Activated CD8-positive, alpha-beta memory T cell treated with anti-CD3 and anti-CD28 coated beads, Interleukin-2, amount 10 ng/mL, durations not matched to agents 7 days and 5 days (primary cell): ENCODE measurements around the gene EXOC3L2. TPM values are rescaled to one million over a fixed set of nuclear protein-coding genes. Genes with fewer than 3 reads are reported as not detected.
A peak's percentile ranks its signal among the peaks of the same experiment; 100 is the strongest.

Experiments
- ATAC-seq: fragments of 150-1000 bp; cut with Tn5 transposase; one replicate; pipeline ENCODE4 v1.10.0; 2021; ENCODE audit warnings: moderate library complexity
- CTCF ChIA-PET: fragments of 350-600 bp; sonication (Branson Sonifier 250); formaldehyde crosslinking; loops from one replicate; lab custom pipeline; 2021; ENCODE audit warnings: antibody characterized with exemption; lab: Charles Lee
- DNase-seq: peaks from one replicate; pipeline ENCODE4 v3.0.0-alpha.2; 2020
- H3K27ac Mint-ChIP-seq: one replicate; pipeline ENCODE4 v1.8.0; 2021; ENCODE audit warnings: mild to moderate bottlenecking, mixed read lengths
- H3K27me3 Mint-ChIP-seq: one replicate; pipeline ENCODE4 v1.8.0; 2021; ENCODE audit warnings: mixed read lengths
- H3K36me3 Mint-ChIP-seq: one replicate; pipeline ENCODE4 v1.8.0; 2021; ENCODE audit warnings: mild to moderate bottlenecking, mixed read lengths
- H3K4me1 Mint-ChIP-seq: one replicate; pipeline ENCODE4 v1.8.0; 2021; ENCODE audit warnings: mixed read lengths
- H3K4me3 Mint-ChIP-seq: one replicate; pipeline ENCODE4 v1.8.0; 2021; ENCODE audit warnings: mild to moderate bottlenecking, moderate library complexity, mixed read lengths
- H3K9me3 Mint-ChIP-seq: one replicate; pipeline ENCODE4 v1.8.0; 2022; ENCODE audit warnings: low read depth, mixed read lengths
- total RNA-seq, 2 experiments: library from RNA; stranded (reverse); gene quantifications; one replicate each; pipeline ENCODE4 v1.2.3, GENCODE V29; 2021

EXOC3L2 gene
- total RNA-seq, 2 experiments from 2014 or later = not detected

DNA sequence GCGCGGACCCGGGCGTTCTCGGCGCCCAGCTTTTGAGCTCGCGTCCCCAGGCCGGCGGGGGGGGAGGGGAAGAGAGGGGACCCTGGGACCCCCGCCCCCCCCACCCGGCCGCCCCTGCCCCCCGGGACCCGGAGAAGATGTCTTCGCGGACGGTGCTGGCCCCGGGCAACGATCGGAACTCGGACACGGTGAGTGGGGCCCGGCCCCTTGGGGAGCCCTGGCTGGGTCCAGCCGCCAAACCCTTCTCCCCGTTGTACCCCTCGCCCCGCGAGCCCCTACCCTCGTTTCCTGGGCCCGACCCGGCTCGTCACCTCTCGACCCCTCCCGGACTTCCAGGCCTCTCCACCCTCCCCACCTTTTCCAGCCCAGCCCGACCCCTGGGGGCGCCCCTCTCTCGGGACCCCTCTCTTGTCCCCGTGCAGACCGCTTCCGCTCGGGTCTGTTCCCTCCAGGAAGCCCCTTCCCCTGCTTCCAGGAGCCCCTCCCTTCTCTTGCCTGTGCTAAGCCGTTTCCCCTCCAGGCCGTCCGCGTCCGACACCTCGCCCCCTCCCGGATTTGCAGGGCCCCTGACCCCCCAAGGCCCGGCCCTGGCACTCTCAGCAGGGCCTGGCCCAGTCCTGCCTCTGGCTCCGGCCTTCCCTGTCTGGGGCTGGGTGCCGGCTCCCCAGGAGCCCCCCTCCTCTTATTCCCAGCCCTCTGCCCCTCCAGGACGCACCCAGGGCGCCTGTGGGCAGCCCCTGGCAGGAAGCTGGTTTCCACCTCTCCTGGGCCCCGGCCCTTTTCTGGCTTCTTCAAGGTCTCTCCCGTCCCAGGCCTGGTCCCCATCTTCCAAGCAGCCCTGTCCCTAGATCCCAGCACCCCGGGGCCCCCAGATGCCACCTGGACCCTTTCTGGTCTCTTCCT lies 6.5 kb upstream of the EXOC3L2 start:
- Mint-ChIP-seq H3K4me3 (peak overlapping the region; percentile 73), H3K4me1 (peaks cover 35% of the 10 kb centered on the region), H3K36me3 (no peaks in the 10 kb centered on the region), H3K9me3 (no peaks in the 10 kb centered on the region), H3K27me3 (peaks cover 2% of the 10 kb centered on the region), H3K27ac (peak overlapping the region; percentile 61)
- CTCF ChIA-PET = interaction anchor here (0.8 to 1.8 kb wide), 4 partner anchors 73 to 227 kb away, joined by 3 to 4 read pairs (median 4); partner anchors contain the start of gene BLOC1S3
- DNase-seq = no peak
- ATAC-seq = peak; percentile 52

DNA sequence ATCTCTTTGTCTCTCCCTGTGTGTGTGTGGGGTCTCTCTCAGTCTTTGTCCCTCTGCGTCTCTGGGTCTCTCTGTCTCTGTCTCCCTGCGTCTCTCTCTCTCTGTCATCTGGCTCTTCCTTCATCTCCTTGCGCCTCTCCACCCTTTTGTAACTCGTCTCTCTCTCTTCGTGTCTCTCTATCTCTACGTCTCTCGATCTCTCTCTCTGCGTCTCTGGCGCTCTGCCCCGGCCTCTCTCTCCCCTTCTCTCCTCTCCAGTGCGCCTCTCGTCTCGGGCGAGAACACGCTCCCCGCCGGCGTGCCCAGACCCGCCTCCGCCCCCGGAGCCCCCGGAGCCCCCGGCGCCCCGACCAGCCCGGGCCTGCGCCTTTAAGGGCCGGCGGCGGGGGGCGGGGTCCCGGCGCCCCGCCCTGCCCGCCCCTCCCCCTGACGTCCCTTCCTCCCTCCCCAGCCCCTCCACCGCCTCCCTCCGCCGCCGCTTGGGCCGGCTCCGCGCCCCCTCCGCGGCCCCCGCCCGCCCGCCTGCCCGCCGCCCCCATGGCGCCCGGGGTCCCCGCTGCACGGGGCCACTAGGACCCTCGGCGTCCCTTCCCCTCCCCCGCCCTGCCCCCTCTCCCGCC lies 5.7 kb upstream of the EXOC3L2 start, which contains the start of gene MARK4:
TSS of gene MARK4 (plus strand) at position 440 of the 620 bp plus-strand sequence. CDS start 318 bp downstream, outside the sequence.
- H3K4me3 Mint-ChIP-seq = peak within 1 kb of the TSS; percentile 78
- DNase-seq (peak; percentile 68), ATAC-seq (peak; percentile 80)
- CTCF ChIA-PET = interaction anchor here (1.3 to 1.8 kb wide), 2 partner anchors 88 to 164 kb away, joined by 3 to 4 read pairs; no protein-coding TSS in a partner anchor
- H3K36me3 Mint-ChIP-seq = no peaks in the 10 kb centered on the region
- no peaks in the 10 kb centered on the region for H3K9me3 Mint-ChIP-seq
- H3K27ac Mint-ChIP-seq = peak within 1 kb of the TSS; percentile 78
- H3K27me3 Mint-ChIP-seq = peaks cover 2% of the 10 kb centered on the region
- peaks cover 35% of the 10 kb centered on the region for H3K4me1 Mint-ChIP-seq

DNA sequence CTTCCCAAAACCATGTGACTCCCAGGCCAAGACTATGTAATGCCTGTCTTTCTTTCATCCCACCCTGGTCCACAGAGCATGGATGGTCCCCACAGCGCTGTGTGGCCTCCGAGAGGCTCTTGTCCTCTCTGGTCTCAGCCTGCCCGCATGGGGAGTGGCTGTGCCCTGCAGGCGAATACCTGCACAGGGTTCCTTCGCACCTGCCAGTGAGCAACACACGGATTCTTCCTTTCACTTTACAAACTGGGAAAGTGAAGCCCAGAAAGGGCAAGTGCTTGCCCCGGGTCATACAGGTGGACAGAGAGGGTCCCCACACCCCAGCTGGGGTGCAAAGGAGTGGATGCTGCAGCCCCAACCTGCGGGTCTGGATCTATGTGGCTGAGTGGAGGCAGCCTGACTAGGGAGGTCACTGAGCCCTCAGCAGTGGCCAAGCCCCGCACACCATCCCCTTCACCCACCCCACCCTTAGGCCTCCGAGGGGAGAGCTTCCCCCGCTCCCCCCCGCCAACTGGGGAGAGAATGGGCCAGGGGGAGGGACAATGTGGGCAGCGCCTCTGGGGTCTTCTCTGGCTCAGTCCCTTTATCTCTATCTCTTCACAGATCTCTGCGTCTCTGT lies 5.1 kb upstream of the EXOC3L2 start:
- CTCF ChIA-PET = interaction anchor here (0.7 to 1.9 kb wide), 6 partner anchors 72 to 191 kb away, joined by 3 to 12 read pairs (median 4); partner anchors contain the start of genes BLOC1S3, PPP1R37 and TRAPPC6A
- DNase-seq = no peak
- H3K36me3 Mint-ChIP-seq = no peaks in the 10 kb centered on the region
- H3K4me3 Mint-ChIP-seq = peak overlapping the region; percentile 78
- peaks cover 35% of the 10 kb centered on the region for H3K4me1 Mint-ChIP-seq
- no peak for ATAC-seq
- no peaks in the 10 kb centered on the region for H3K9me3 Mint-ChIP-seq
- H3K27ac Mint-ChIP-seq = peak overlapping the region; percentile 78
- H3K27me3 Mint-ChIP-seq = peaks cover 2% of the 10 kb centered on the region

- H3K4me1 Mint-ChIP-seq = peaks cover 33% of the 10 kb centered on the region
- no peak for ATAC-seq
- H3K27me3 Mint-ChIP-seq = peaks cover 2% of the 10 kb centered on the region
- no peaks in the 10 kb centered on the region for H3K36me3 Mint-ChIP-seq
- no peak overlapping the region for H3K4me3 Mint-ChIP-seq
- CTCF ChIA-PET = interaction anchor here (0.6 to 1.9 kb wide), 19 partner anchors 8 to 190 kb away, joined by 3 to 12 read pairs (median 3); partner anchors contain the start of genes BLOC1S3, PPP1R37 and TRAPPC6A
- no peak overlapping the region for H3K27ac Mint-ChIP-seq
- H3K9me3 Mint-ChIP-seq = no peaks in the 10 kb centered on the region
- DNase-seq = no peak
These were observed 4.2 kb upstream of the EXOC3L2 start for GRCh38 chr19:45249261-45250033.

DNA sequence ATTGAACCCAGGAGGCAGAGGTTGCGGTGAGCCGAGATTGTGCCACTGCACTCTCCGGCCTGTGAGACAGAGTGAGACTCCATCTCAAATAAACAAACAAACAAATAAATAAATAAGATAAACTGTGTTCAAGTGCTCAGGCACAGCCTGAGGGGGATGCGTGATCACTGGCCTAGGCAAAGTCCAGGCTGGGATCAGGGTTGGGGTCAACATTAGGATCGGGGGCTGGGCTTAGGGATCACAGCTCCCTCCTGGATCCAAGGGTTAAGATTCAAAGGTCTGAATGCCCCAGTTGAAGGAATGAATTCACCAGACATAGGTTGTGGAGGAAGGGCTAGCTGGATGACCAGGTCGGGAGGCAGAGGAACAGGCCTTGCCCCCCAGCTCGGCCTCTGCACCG lies 1.9 kb upstream of the EXOC3L2 start:
- no peak for DNase-seq
- CTCF ChIA-PET = no interaction called here
- H3K27me3 Mint-ChIP-seq = peaks cover 2% of the 10 kb centered on the region
- H3K36me3 Mint-ChIP-seq = no peaks in the 10 kb centered on the region
- no peak overlapping the region for H3K27ac Mint-ChIP-seq
- peaks cover 13% of the 10 kb centered on the region for H3K4me1 Mint-ChIP-seq
- no peak overlapping the region for H3K4me3 Mint-ChIP-seq
- H3K9me3 Mint-ChIP-seq = no peaks in the 10 kb centered on the region
- ATAC-seq = no peak

DNA sequence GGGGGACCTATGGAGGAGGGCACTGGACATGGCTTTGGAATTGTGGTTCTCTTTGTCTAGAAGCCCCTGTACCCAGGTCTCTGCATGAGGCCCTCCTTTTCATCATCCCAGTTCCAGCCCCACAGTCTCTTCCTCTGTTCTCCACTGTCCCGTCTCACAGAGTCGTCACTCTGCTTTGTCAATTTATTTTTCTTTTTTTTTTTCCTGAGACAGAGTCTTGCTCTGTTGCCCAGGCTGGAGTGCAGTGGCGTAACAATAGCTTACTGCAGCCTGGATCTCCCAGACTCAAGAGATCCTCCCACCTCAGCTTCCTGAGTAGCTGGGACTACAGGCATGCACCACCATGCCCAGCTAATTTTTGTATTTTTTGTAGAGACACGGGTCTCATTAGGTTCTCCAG lies 619 bp upstream of the EXOC3L2 start:
- CTCF ChIA-PET = interaction anchor here (1.2 kb wide), 2 partner anchors 11 to 93 kb away, joined by 3 read pairs; no protein-coding TSS in a partner anchor
- no peaks in the 10 kb centered on the region for H3K36me3 Mint-ChIP-seq

GRCh38 chr19:45244133-45244794 lies 943 bp downstream of the EXOC3L2 start:
- Mint-ChIP-seq H3K27ac (no peak overlapping the region), H3K9me3 (no peaks in the 10 kb centered on the region), H3K4me3 (no peak overlapping the region), H3K27me3 (peaks cover 2% of the 10 kb centered on the region), H3K4me1 (peaks cover 7% of the 10 kb centered on the region), H3K36me3 (no peaks in the 10 kb centered on the region)
- CTCF ChIA-PET = no interaction called here
- ATAC-seq = no peak
- DNase-seq = no peak

More for the DNA sequence above, 619 bp upstream of the EXOC3L2 start:
- H3K27me3 Mint-ChIP-seq = peaks cover 4% of the 10 kb centered on the region
- H3K4me3 Mint-ChIP-seq = no peak overlapping the region
- H3K9me3 Mint-ChIP-seq = no peaks in the 10 kb centered on the region
- no peak for DNase-seq
- H3K27ac Mint-ChIP-seq = no peak overlapping the region
- no peak for ATAC-seq
- H3K4me1 Mint-ChIP-seq = peaks cover 11% of the 10 kb centered on the region

DNA sequence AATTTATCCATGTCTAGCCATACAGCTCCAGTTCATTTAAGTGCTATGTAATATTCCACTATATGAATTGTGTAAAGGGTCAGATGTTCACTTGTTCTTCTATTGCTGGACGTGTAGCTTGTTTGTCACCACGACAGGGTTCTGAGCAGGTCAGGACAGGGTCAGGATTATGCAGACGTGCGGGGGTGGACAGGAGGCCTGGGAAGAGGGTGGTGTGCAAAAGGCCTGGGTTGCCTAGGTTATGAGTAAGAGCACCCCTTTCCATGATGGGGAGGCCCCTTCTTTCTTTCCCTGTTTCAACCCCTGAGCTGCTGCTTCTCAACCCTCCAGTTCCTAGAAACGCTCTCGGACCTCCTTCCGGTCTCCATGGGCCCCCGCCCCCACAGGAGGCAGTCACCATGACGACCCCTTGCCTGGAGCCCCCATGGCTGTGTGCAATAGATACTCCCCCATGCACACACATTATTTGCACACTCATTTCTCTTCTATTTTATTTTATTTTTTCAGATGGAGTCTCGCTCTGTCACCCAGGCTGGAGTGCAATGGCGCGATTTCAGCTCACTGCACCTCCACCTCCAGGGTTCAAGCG lies 2.0 kb downstream of the EXOC3L2 start:
- H3K27ac Mint-ChIP-seq = no peak overlapping the region
- CTCF ChIA-PET = no interaction called here

DNA sequence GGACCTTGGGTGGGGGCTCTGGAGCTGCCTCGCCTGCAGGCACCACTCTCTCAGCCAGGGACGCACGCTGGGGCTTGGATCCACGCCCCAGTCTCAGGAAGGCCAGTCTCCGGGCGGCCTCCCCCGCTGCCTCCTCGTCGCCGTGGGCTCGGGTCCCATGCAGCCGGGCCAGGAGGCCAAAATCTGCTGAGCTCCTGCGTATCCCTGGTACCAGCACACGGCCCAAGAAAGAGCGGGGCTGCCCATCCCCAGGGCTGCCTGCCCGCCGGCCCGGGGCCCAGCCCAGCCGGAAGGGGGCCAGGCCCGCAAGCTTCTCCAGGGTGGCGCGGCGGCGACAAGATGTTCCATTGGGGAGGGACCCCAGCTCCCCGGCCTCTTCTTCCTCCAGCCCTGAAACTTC lies 6.7 kb downstream of the EXOC3L2 start:
- CTCF ChIA-PET = interaction anchor here (1.1 kb wide), 1 partner anchor 100 kb away, joined by 3 read pairs; no protein-coding TSS in a partner anchor
- H3K27me3 Mint-ChIP-seq = peaks cover 16% of the 10 kb centered on the region
- no peak for ATAC-seq
- H3K9me3 Mint-ChIP-seq = no peaks in the 10 kb centered on the region
- H3K27ac Mint-ChIP-seq = no peak overlapping the region
- no peaks in the 10 kb centered on the region for H3K36me3 Mint-ChIP-seq
- DNase-seq = no peak
- no peak overlapping the region for H3K4me3 Mint-ChIP-seq
- H3K4me1 Mint-ChIP-seq = peaks cover 5% of the 10 kb centered on the region

More for the DNA sequence above, 2.0 kb downstream of the EXOC3L2 start:
- Mint-ChIP-seq H3K4me1 (peaks cover 1% of the 10 kb centered on the region), H3K36me3 (no peaks in the 10 kb centered on the region), H3K9me3 (no peaks in the 10 kb centered on the region), H3K4me3 (no peak overlapping the region), H3K27me3 (peaks cover 2% of the 10 kb centered on the region)
- DNase-seq = no peak
- ATAC-seq = no peak

GRCh38 chr19:45235485-45235884 lies 9.7 kb downstream of the EXOC3L2 start:
- H3K9me3 Mint-ChIP-seq = no peaks in the 10 kb centered on the region
- DNase-seq (no peak), ATAC-seq (no peak)
- CTCF ChIA-PET = no interaction called here
- H3K27me3 Mint-ChIP-seq = peaks cover 20% of the 10 kb centered on the region
- no peak overlapping the region for H3K27ac Mint-ChIP-seq
- H3K4me3 Mint-ChIP-seq = no peak overlapping the region
- no peaks in the 10 kb centered on the region for H3K36me3 Mint-ChIP-seq
- peaks cover 5% of the 10 kb centered on the region for H3K4me1 Mint-ChIP-seq

DNA sequence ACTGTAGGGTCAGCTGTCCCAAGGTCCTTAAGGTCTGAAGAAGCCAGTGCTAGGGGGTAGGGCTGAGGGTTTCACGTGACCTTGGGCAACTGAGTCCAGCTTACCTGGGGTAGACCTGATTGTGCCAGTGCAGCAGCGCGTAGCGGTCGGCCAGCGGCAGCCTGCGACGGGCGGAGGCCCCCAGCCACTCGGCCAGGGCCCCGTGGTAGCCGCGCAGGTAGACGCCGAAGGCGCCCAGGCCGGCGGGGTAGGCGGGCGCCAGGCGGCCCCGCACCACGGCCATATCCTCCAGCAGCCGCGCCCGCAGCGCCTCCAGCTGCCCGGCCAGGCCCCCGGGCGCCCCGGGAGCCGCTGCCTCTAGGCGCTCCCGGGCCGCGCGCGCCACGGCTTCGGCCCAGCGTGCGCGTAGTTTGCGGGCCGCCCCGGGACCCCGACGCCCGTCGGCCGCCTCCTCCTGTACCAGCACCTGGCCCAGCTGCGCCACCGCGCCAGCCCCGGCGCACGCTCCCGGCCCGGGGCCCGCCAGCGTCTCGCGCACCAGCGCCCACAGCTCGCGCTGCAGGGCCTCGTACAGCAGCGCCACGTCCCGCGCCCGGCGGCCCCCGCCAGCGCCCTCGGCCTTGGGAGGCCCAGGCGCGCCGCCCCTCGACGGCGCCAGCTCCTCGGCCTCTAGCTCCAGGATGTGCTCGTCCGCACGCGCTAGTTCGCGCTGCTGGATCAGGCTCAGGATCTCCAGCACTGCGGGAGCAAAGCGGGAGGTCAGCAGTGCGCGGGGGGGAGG lies 10.9 kb downstream of the EXOC3L2 start:
- Mint-ChIP-seq H3K27me3 (peaks cover 20% of the 10 kb centered on the region), H3K4me3 (no peak overlapping the region), H3K9me3 (no peaks in the 10 kb centered on the region), H3K27ac (no peak overlapping the region), H3K36me3 (no peaks in the 10 kb centered on the region), H3K4me1 (peaks cover 5% of the 10 kb centered on the region)
- ATAC-seq (no peak), DNase-seq (no peak)
- CTCF ChIA-PET = interaction anchor here (1.4 kb wide), 1 partner anchor 12 kb away, joined by 3 read pairs; no protein-coding TSS in a partner anchor
